BJ (cell line): ENCODE measurements around the gene DGKH. TPM values are rescaled to one million over a fixed set of nuclear protein-coding genes. Genes with fewer than 3 reads are reported as not detected.
"Not testable (repeated sequence)": the region's sequence is repeated elsewhere in the genome, so short reads cannot be mapped to it uniquely, and the experiment has no call there.

ENCODE experiments used
- CTCF ChIA-PET: fragments of 350-600 bp; formaldehyde crosslinking; extraction: SDS; loops from one replicate; lab custom pipeline; 2021; ENCODE audit warnings: antibody characterized with exemption, inconsistent platforms; lab: Yijun Ruan, JAX
- POLR2A ChIA-PET: fragments of 300-600 bp; sonication (Branson Sonifier 250); formaldehyde crosslinking; extraction: SDS; loops from one replicate; lab custom pipeline; 2021; ENCODE audit warnings: antibody characterized with exemption; lab: Charles Lee
- DNase-seq: peaks from one replicate; pipeline ENCODE4 v3.0.0-alpha.2; 2011; ENCODE audit warnings: low read depth
- H3K27me3 ChIP-seq: 2 replicates; pipeline ENCODE4 v1.6.0; 2011; ENCODE audit warnings: low read length; ENCODE audit not compliant: control insufficient read depth, insufficient read depth
- H3K36me3 ChIP-seq: 2 replicates; pipeline ENCODE4 v1.5.1; 2011; ENCODE audit warnings: low read length; ENCODE audit not compliant: control insufficient read depth, insufficient read depth
- H3K4me3 ChIP-seq: 2 replicates; pipeline ENCODE4 v1.5.1; 2011; ENCODE audit warnings: low read depth, mild to moderate bottlenecking, control low read depth, low read length
- polyA plus RNA-seq: library from polyadenylated mRNA; depleted of rRNA; stranded (reverse); fragments of >200 nt; gene quantifications from 2 replicates; pipeline ENCODE4 v1.2.3, GENCODE V29; 2011
- TF ChIP-seq, protein P1 (sequence below): IDR thresholded peaks from 2 replicates; pipeline ENCODE4 v1.5.1; 2011; ENCODE audit warnings: low read depth, mild to moderate bottlenecking, control low read depth, inconsistent platforms, low read length, moderate library complexity; ENCODE audit not compliant: insufficient read depth

DGKH gene
- polyA plus RNA-seq, 1 experiment = 4.2 TPM

DNA sequence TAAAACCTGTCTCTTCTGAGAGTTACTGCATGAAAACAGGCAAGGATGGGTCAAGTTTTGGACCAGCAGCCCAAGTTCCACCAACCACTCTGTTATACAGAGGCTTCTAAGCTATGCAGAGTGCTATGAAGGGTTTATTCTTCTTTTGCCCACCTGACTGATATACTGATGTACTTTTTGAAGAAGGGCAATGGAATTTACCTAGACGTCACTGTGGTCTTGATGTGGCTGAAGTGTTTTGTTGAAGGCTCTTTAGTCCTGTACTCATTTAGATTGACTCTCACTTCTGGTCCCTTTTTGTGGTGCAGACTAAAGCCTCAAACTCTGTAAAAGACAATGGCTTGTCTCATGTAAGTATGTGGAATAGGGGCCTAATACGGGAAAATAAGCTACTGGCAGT lies 92.0 kb downstream of the DGKH start:
- DNase-seq = no peak
- no peaks in the 10 kb centered on the region for H3K27me3 ChIP-seq
- H3K36me3 ChIP-seq = peaks cover 2% of the 10 kb centered on the region; the same call in 1 of the 2 replicates
- no peak overlapping the region for H3K4me3 ChIP-seq
- ChIA-PET CTCF (interaction anchor here (0.6 kb wide), 2 partner anchors 63 to 462 kb away, joined by 3 read pairs; no protein-coding TSS in a partner anchor), POLR2A (no interaction called here)
- TF ChIP-seq, protein P1, sequence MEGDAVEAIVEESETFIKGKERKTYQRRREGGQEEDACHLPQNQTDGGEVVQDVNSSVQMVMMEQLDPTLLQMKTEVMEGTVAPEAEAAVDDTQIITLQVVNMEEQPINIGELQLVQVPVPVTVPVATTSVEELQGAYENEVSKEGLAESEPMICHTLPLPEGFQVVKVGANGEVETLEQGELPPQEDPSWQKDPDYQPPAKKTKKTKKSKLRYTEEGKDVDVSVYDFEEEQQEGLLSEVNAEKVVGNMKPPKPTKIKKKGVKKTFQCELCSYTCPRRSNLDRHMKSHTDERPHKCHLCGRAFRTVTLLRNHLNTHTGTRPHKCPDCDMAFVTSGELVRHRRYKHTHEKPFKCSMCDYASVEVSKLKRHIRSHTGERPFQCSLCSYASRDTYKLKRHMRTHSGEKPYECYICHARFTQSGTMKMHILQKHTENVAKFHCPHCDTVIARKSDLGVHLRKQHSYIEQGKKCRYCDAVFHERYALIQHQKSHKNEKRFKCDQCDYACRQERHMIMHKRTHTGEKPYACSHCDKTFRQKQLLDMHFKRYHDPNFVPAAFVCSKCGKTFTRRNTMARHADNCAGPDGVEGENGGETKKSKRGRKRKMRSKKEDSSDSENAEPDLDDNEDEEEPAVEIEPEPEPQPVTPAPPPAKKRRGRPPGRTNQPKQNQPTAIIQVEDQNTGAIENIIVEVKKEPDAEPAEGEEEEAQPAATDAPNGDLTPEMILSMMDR = no peak

DNA sequence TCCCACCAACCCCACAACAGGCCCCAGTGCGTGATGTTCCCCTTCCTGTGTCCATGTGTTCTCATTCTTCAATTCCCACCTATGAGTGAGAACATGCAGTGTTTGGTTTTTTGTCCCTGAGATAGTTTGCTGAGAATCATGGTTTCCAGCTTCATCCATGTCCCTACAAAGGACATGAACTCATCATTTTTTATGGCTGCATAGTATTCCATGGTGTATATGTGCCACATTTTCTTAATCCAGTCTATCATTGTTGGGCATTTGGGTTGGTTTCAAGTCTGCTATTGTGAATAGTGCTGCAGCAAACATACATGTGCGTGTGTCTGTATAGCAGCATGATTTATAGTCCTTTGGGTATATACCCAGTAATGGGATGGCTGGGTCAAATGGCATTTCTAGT lies 92.6 kb downstream of the DGKH start:
- H3K4me3 ChIP-seq, H3K36me3 ChIP-seq, POLR2A ChIA-PET, DNase-seq, H3K27me3 ChIP-seq: not testable (repeated sequence)
- CTCF ChIA-PET = interaction anchor here (0.6 kb wide), 2 partner anchors 64 to 181 kb away, joined by 3 read pairs; no protein-coding TSS in a partner anchor

- Histone ChIP-seq H3K36me3 (no peaks in the 10 kb centered on the region; the same call in 1 of the 2 replicates), H3K4me3 (no peak overlapping the region), H3K27me3 (no peaks in the 10 kb centered on the region)
- POLR2A ChIA-PET = no interaction called here
- no peak for DNase-seq
- CTCF ChIA-PET = no interaction called here
- TF ChIP-seq, protein P1 = no peak
Measured at GRCh38 chr13:42146359-42146758, 97.9 kb downstream of the DGKH start.

- TF ChIP-seq, protein P1 = no peak
- ChIA-PET CTCF (no interaction called here), POLR2A (no interaction called here)
Measured at GRCh38 chr13:42148538-42148937, 100.1 kb downstream of the DGKH start.

GRCh38 chr13:42149136-42149535 lies 100.7 kb downstream of the DGKH start:
- ChIA-PET POLR2A (no interaction called here), CTCF (no interaction called here)
- no peak for DNase-seq
- Histone ChIP-seq H3K36me3 (no peaks in the 10 kb centered on the region; the same call in 1 of the 2 replicates), H3K4me3 (no peak overlapping the region), H3K27me3 (no peaks in the 10 kb centered on the region)
- TF ChIP-seq, protein P1 = no peak

More at GRCh38 chr13:42148538-42148937, 100.1 kb downstream of the DGKH start:
- Histone ChIP-seq H3K27me3 (no peaks in the 10 kb centered on the region), H3K4me3 (no peak overlapping the region), H3K36me3 (no peaks in the 10 kb centered on the region; the same call in 1 of the 2 replicates)
- no peak for DNase-seq

DNA sequence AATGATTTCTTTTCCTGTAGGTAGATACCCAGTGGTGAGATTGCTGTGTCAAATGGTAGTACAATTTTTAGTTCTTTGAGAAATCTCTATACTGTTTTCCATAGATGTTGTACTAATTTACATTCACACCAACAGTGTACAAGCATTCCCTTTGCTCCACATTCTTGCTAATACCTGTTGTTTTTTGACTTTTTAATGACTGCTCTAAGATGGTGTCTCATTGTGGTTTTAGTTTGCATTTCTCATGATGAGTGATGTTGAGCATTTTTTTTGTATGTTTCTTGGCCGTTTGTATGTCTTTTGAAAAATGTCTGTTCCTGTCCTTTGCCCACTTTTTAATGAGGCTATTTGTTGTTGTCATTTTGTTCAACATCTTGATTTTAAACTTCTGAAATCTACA lies 103.3 kb downstream of the DGKH start:
- POLR2A ChIA-PET = no interaction called here
- Histone ChIP-seq H3K27me3 (no peaks in the 10 kb centered on the region), H3K4me3 (no peak overlapping the region), H3K36me3 (no peaks in the 10 kb centered on the region; the same call in 1 of the 2 replicates)
- CTCF ChIA-PET = no interaction called here
- TF ChIP-seq, protein P1 = no peak
- DNase-seq = no peak
